IgD-negative memory B cell (primary cell): ENCODE data around the gene NT5C3A. TPM values are rescaled to one million over a fixed set of nuclear protein-coding genes. Genes with fewer than 3 reads are reported as not detected.
A peak's percentile ranks its signal among the peaks of the same experiment; 100 is the strongest.

ENCODE experiments used
- H3K27ac Mint-ChIP-seq, 3 donors: one replicate each; pipeline ENCODE4 v1.8.0; 2020 to 2022; ENCODE audit warnings: mild to moderate bottlenecking in 3 of 3, mixed read lengths in 3 of 3, moderate library complexity in 1 of 3
- H3K27me3 Mint-ChIP-seq: one replicate; pipeline ENCODE4 v1.8.0; 2021; ENCODE audit warnings: mixed read lengths
- H3K36me3 Mint-ChIP-seq: one replicate; pipeline ENCODE4 v1.8.0; 2020; ENCODE audit warnings: mild to moderate bottlenecking, mixed read lengths
- H3K4me1 Mint-ChIP-seq, 3 donors: one replicate each; pipeline ENCODE4 v1.8.0; 2020 to 2022; ENCODE audit warnings: mixed read lengths in 3 of 3, mild to moderate bottlenecking in 1 of 3
- H3K4me3 Mint-ChIP-seq, 4 donors: one replicate each; pipeline ENCODE4 v1.8.0; 2020 to 2022; ENCODE audit warnings: mild to moderate bottlenecking in 4 of 4, mixed read lengths in 4 of 4, moderate library complexity in 3 of 4
- H3K9me3 Mint-ChIP-seq, 3 donors: one replicate each; pipeline ENCODE4 v1.8.0; 2020 to 2021; ENCODE audit warnings: mixed read lengths in 3 of 3, mild to moderate bottlenecking in 1 of 3
- polyA plus RNA-seq: library from polyadenylated mRNA; unstranded; fragments of 300-500 nt; fragmentation: Illumina TruSeq; gene quantifications from one replicate; pipeline ENCODE4 v1.2.3, GENCODE V29; 2021

Gene NT5C3A
- polyA plus RNA-seq, 1 donor from 2014 or later: 67.5 TPM

- no peaks in the 10 kb centered on the region for H3K27me3 Mint-ChIP-seq
- peaks cover 4% of the 10 kb centered on the region for H3K36me3 Mint-ChIP-seq
- peak overlapping the region; percentile 33 to 99 (median 97) for H3K27ac Mint-ChIP-seq
- H3K4me3 Mint-ChIP-seq: peak overlapping the region; percentile 82 to 98 (median 96)
- peaks cover 19 to 31% (median 29%) of the 10 kb centered on the region in 3 donors for H3K4me1 Mint-ChIP-seq
- H3K9me3 Mint-ChIP-seq: peaks cover 4 to 10% (median 9%) of the 10 kb centered on the region in 3 donors
Measured at GRCh38 chr7:33062782-33063443, 337 bp upstream of the NT5C3A start.

GRCh38 chr7:33061282-33061937 is 1.2 kb downstream of the NT5C3A start:
- Mint-ChIP-seq H3K36me3 (peaks cover 4% of the 10 kb centered on the region), H3K9me3 (peaks cover 2 to 7% (median 7%) of the 10 kb centered on the region in 3 donors), H3K4me1 (peaks cover 20 to 34% (median 33%) of the 10 kb centered on the region in 3 donors)

GRCh38 chr7:33059635-33060034 is 2.9 kb downstream of the NT5C3A start:
- H3K4me1 Mint-ChIP-seq: peaks cover 24 to 39% (median 34%) of the 10 kb centered on the region in 3 donors
- H3K27me3 Mint-ChIP-seq: no peaks in the 10 kb centered on the region
- peak overlapping the region in 1 of 4 donors; percentile 11 for H3K4me3 Mint-ChIP-seq
- peaks cover 4% of the 10 kb centered on the region for H3K36me3 Mint-ChIP-seq
- peak overlapping the region in 1 of 3 donors; percentile 4 for H3K27ac Mint-ChIP-seq
- no peaks in the 10 kb centered on the region for H3K9me3 Mint-ChIP-seq

More at GRCh38 chr7:33061282-33061937, 1.2 kb downstream of the NT5C3A start:
- H3K27ac Mint-ChIP-seq: peak overlapping the region; percentile 33 to 92 (median 90)
- H3K4me3 Mint-ChIP-seq: peak overlapping the region; percentile 82 to 97 (median 96)
- no peaks in the 10 kb centered on the region for H3K27me3 Mint-ChIP-seq

GRCh38 chr7:33055158-33055557 is 7.4 kb downstream of the NT5C3A start:
- no peak overlapping the region for H3K4me3 Mint-ChIP-seq
- no peaks in the 10 kb centered on the region for H3K9me3 Mint-ChIP-seq
- H3K27ac Mint-ChIP-seq: no peak overlapping the region
- H3K4me1 Mint-ChIP-seq: peaks cover 42 to 48% (median 44%) of the 10 kb centered on the region in 3 donors
- H3K36me3 Mint-ChIP-seq: peaks cover 4% of the 10 kb centered on the region
- no peaks in the 10 kb centered on the region for H3K27me3 Mint-ChIP-seq

- H3K27ac Mint-ChIP-seq: no peak overlapping the region
- no peak overlapping the region for H3K4me3 Mint-ChIP-seq
- H3K36me3 Mint-ChIP-seq: peaks cover 4% of the 10 kb centered on the region
- no peaks in the 10 kb centered on the region for H3K9me3 Mint-ChIP-seq
- no peaks in the 10 kb centered on the region for H3K27me3 Mint-ChIP-seq
- H3K4me1 Mint-ChIP-seq: peaks cover 41 to 45% (median 43%) of the 10 kb centered on the region in 3 donors
Measured at GRCh38 chr7:33054261-33054964, 8.2 kb downstream of the NT5C3A start.

GRCh38 chr7:33053721-33054120 is 8.9 kb downstream of the NT5C3A start:
- Mint-ChIP-seq H3K36me3 (peaks cover 2% of the 10 kb centered on the region), H3K27me3 (no peaks in the 10 kb centered on the region), H3K4me3 (no peak overlapping the region), H3K4me1 (peaks cover 39 to 43% (median 41%) of the 10 kb centered on the region in 3 donors), H3K27ac (no peak overlapping the region), H3K9me3 (no peaks in the 10 kb centered on the region)

- H3K27ac Mint-ChIP-seq: peak overlapping the region in 2 of 3 donors; percentile 27 to 90
- peak overlapping the region in 2 of 4 donors; percentile 23 to 49 for H3K4me3 Mint-ChIP-seq
- peaks cover 35 to 40% (median 39%) of the 10 kb centered on the region in 3 donors for H3K4me1 Mint-ChIP-seq
- H3K27me3 Mint-ChIP-seq: no peaks in the 10 kb centered on the region
- no peaks in the 10 kb centered on the region for H3K36me3 Mint-ChIP-seq
- H3K9me3 Mint-ChIP-seq: no peaks in the 10 kb centered on the region
Measured at GRCh38 chr7:33050535-33051318, 11.8 kb downstream of the NT5C3A start.

- no peak overlapping the region for H3K4me3 Mint-ChIP-seq
- no peak overlapping the region for H3K27ac Mint-ChIP-seq
- H3K9me3 Mint-ChIP-seq: no peaks in the 10 kb centered on the region
- H3K27me3 Mint-ChIP-seq: no peaks in the 10 kb centered on the region
- peaks cover 1% of the 10 kb centered on the region for H3K36me3 Mint-ChIP-seq
- H3K4me1 Mint-ChIP-seq: peaks cover 40 to 45% (median 40%) of the 10 kb centered on the region in 3 donors
Measured at GRCh38 chr7:33048704-33049103, 13.9 kb downstream of the NT5C3A start.

GRCh38 chr7:33048257-33048656 is 14.3 kb downstream of the NT5C3A start:
- peaks cover 42 to 48% (median 43%) of the 10 kb centered on the region in 3 donors for H3K4me1 Mint-ChIP-seq
- H3K4me3 Mint-ChIP-seq: no peak overlapping the region

GRCh38 chr7:33044986-33045385 is 17.6 kb downstream of the NT5C3A start:
- H3K9me3 Mint-ChIP-seq: no peaks in the 10 kb centered on the region
- peak overlapping the region in 3 of 4 donors; percentile 12 to 59 (median 14) for H3K4me3 Mint-ChIP-seq
- peaks cover 27 to 38% (median 32%) of the 10 kb centered on the region in 3 donors for H3K4me1 Mint-ChIP-seq
- H3K36me3 Mint-ChIP-seq: peaks cover 4% of the 10 kb centered on the region
- no peaks in the 10 kb centered on the region for H3K27me3 Mint-ChIP-seq
- peak overlapping the region; percentile 2 to 53 (median 29) for H3K27ac Mint-ChIP-seq

More at GRCh38 chr7:33048257-33048656, 14.3 kb downstream of the NT5C3A start:
- H3K27me3 Mint-ChIP-seq: no peaks in the 10 kb centered on the region
- H3K9me3 Mint-ChIP-seq: no peaks in the 10 kb centered on the region
- no peak overlapping the region for H3K27ac Mint-ChIP-seq
- peaks cover 4% of the 10 kb centered on the region for H3K36me3 Mint-ChIP-seq

- peaks cover 27 to 43% (median 37%) of the 10 kb centered on the region in 3 donors for H3K4me1 Mint-ChIP-seq
- H3K9me3 Mint-ChIP-seq: no peaks in the 10 kb centered on the region
- peaks cover 4% of the 10 kb centered on the region for H3K36me3 Mint-ChIP-seq
- no peaks in the 10 kb centered on the region for H3K27me3 Mint-ChIP-seq
- H3K4me3 Mint-ChIP-seq: no peak overlapping the region
- H3K27ac Mint-ChIP-seq: peak overlapping the region in 1 of 3 donors; percentile 3
Measured at GRCh38 chr7:33044401-33044718, 18.2 kb downstream of the NT5C3A start.

GRCh38 chr7:33043501-33044400 is 18.8 kb downstream of the NT5C3A start:
- H3K4me3 Mint-ChIP-seq: peak overlapping the region in 1 of 4 donors; percentile 58
- peak overlapping the region in 2 of 3 donors; percentile 28 to 86 for H3K27ac Mint-ChIP-seq
- peaks cover 4% of the 10 kb centered on the region for H3K36me3 Mint-ChIP-seq
- no peaks in the 10 kb centered on the region for H3K27me3 Mint-ChIP-seq
- no peaks in the 10 kb centered on the region for H3K9me3 Mint-ChIP-seq
- peaks cover 28 to 41% (median 37%) of the 10 kb centered on the region in 3 donors for H3K4me1 Mint-ChIP-seq

- H3K27ac Mint-ChIP-seq: peak overlapping the region in 1 of 3 donors; percentile 39
- peaks cover 35 to 53% (median 49%) of the 10 kb centered on the region in 3 donors for H3K4me1 Mint-ChIP-seq
- H3K27me3 Mint-ChIP-seq: no peaks in the 10 kb centered on the region
- H3K36me3 Mint-ChIP-seq: peaks cover 4% of the 10 kb centered on the region
- no peaks in the 10 kb centered on the region for H3K9me3 Mint-ChIP-seq
- H3K4me3 Mint-ChIP-seq: peak overlapping the region in 1 of 4 donors; percentile 8
Measured at GRCh38 chr7:33041631-33042428, 20.7 kb downstream of the NT5C3A start.
